GM12878 (cell line): ENCODE data around the gene PDIA5.

Source experiments
- CHD2 ChIP-seq: IDR thresholded peaks from 2 replicates; pipeline ENCODE4 v1.6.1; 2011; ENCODE audit warnings: low read depth, low read length, improper control_type of control experiment, borderline replicate concordance
- TARDBP ChIP-seq: IDR thresholded peaks from 2 replicates; pipeline ENCODE4 v1.6.1; 2016; ENCODE audit warnings: borderline replicate concordance

DNA sequence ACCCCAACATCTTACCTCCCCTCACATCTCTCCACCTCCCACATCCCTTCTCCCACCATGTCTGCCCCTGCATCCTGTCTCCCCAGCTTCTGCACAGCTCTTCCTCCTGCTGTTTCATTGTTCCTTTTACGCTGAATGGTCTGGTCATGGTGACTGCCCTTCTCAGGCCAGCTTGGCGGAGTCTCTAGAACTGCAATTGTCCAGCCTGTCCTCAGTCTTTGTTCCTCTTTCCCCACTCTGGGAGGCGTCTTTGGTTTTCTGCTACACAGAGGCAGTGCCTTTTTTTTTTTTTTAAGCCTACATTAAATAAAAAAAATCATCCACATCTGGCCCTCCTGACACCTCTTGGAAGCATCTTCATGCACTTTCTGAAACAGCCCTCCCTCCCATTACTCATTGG, 85.9 kb downstream of the PDIA5 start:
- TF ChIP-seq CHD2 (no peak), TARDBP (no peak)
